Measurements from ENCODE around the gene MBNL3. TPM values are rescaled to one million over a fixed set of nuclear protein-coding genes. Genes with fewer than 3 reads are reported as not detected.

MBNL3 gene
- total RNA-seq, 1 experiment from 2014 or later: 4.6 TPM

DNA sequence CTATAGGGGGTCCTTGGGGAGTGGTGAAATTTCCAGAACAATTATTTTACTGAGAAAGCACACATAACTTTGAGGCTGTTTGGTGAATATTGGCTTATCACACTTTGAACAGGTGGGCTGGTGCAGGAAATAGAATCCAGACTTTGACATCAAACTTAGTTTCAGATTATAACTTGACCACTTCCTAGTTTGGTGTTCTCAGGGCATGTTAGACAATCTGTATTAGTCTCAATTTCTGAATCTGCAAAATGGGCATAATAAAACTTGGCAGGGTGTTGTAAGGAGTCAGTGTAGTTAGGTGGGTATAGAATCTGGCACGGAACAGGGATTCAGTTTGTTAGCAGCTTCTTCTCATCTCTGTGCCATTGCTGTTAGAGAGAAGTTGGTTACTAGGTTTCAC is 43.3 kb upstream of the MBNL3 start:
- no peak overlapping the region for H3K27ac ChIP-seq (ENCODE audit: low read depth, low read length)
- H3K9ac ChIP-seq (ENCODE audit: low read length): no peak overlapping the region
- RAD21 ChIA-PET (ENCODE audit: low non-redundant PET in 1 of 2, low total read pairs in 2 of 2, uncharacterized antibody in 2 of 2, unreplicated experiment in 2 of 2): no interaction called here
- intact Hi-C loops (cut with micrococcal nuclease): no loop called here
- no peaks in the 10 kb centered on the region for H3K27me3 ChIP-seq (ENCODE audit: insufficient read depth, low read length)
- DNase-seq (ENCODE audit: low read depth, low spot score): no peak
- ATAC-seq: no peak
- no peaks in the 10 kb centered on the region for H3K9me2 ChIP-seq (ENCODE audit: insufficient read depth)
- H2AFZ ChIP-seq (ENCODE audit: low read depth, low read length, poor library complexity, severe bottlenecking): no peak overlapping the region
- H3K4me3 ChIP-seq (replicated peaks in 1 of 2; ENCODE audit: low read depth in 1 of 2, low read length in 2 of 2): no peak overlapping the region
- no peaks in the 10 kb centered on the region for H3K79me2 ChIP-seq (ENCODE audit: insufficient read depth, low read length)
- no peak overlapping the region for H3K4me2 ChIP-seq (ENCODE audit: low read length)
- CTCF ChIA-PET: no interaction called here
- no peaks in the 10 kb centered on the region for H4K20me1 ChIP-seq (ENCODE audit: insufficient read depth)
- no peaks in the 10 kb centered on the region for H3K36me3 ChIP-seq (ENCODE audit: control insufficient read depth in 1 of 2, insufficient read depth in 2 of 2, low read length in 2 of 2)
- POLR2A ChIA-PET: no interaction called here
- no TSS peak for BruUV-seq (replicated peaks)
- no peaks in the 10 kb centered on the region; a peak in 1 of 4 replicates for H3K4me1 ChIP-seq (ENCODE audit: control insufficient read depth in 1 of 2, insufficient read depth in 2 of 2, low read length in 2 of 2)
- TF ChIP-seq EGR1 (IDR thresholded peaks at IDR 0.05; ENCODE audit: low read depth) (no peak), FOSL1 (IDR thresholded peaks at IDR 0.05; ENCODE audit: low read depth) (no peak), JUND (IDR thresholded peaks at IDR 0.05) (no peak), EZH2phosphoT487 (IDR thresholded peaks at IDR 0.05; ENCODE audit: borderline replicate concordance) (no peak), POLR2A (IDR thresholded peaks at IDR 0.05; ENCODE audit: borderline replicate concordance, extremely low read depth, insufficient read depth, insufficient read length) (no peak), CEBPB (IDR thresholded peaks at IDR 0.05; ENCODE audit: low read depth) (no peak), YY1 (IDR thresholded peaks at IDR 0.05; ENCODE audit: extremely low read depth, insufficient replicate concordance, low read depth, low read length) (no peak), SRF (IDR thresholded peaks at IDR 0.05; ENCODE audit: low read depth) (no peak), CBX3 (IDR thresholded peaks at IDR 0.05; ENCODE audit: low read depth) (no peak), SIN3A (IDR thresholded peaks at IDR 0.05; ENCODE audit: low read depth) (no peak), ELF1 (IDR thresholded peaks at IDR 0.05; ENCODE audit: borderline replicate concordance, low read depth) (no peak)
- TF ChIP-seq, protein P1, sequence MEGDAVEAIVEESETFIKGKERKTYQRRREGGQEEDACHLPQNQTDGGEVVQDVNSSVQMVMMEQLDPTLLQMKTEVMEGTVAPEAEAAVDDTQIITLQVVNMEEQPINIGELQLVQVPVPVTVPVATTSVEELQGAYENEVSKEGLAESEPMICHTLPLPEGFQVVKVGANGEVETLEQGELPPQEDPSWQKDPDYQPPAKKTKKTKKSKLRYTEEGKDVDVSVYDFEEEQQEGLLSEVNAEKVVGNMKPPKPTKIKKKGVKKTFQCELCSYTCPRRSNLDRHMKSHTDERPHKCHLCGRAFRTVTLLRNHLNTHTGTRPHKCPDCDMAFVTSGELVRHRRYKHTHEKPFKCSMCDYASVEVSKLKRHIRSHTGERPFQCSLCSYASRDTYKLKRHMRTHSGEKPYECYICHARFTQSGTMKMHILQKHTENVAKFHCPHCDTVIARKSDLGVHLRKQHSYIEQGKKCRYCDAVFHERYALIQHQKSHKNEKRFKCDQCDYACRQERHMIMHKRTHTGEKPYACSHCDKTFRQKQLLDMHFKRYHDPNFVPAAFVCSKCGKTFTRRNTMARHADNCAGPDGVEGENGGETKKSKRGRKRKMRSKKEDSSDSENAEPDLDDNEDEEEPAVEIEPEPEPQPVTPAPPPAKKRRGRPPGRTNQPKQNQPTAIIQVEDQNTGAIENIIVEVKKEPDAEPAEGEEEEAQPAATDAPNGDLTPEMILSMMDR (IDR thresholded peaks at IDR 0.05 in 2 of 3, conservative IDR thresholded peaks at IDR 0.05 in 1 of 3; ENCODE audit: borderline replicate concordance in 1 of 3, insufficient read depth in 1 of 3, low read depth in 2 of 3, low read length in 2 of 3): no peak
- TF ChIP-seq, protein P2, sequence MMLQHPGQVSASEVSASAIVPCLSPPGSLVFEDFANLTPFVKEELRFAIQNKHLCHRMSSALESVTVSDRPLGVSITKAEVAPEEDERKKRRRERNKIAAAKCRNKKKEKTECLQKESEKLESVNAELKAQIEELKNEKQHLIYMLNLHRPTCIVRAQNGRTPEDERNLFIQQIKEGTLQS (IDR thresholded peaks at IDR 0.05): no peak
- TF ChIP-seq, protein P3, sequence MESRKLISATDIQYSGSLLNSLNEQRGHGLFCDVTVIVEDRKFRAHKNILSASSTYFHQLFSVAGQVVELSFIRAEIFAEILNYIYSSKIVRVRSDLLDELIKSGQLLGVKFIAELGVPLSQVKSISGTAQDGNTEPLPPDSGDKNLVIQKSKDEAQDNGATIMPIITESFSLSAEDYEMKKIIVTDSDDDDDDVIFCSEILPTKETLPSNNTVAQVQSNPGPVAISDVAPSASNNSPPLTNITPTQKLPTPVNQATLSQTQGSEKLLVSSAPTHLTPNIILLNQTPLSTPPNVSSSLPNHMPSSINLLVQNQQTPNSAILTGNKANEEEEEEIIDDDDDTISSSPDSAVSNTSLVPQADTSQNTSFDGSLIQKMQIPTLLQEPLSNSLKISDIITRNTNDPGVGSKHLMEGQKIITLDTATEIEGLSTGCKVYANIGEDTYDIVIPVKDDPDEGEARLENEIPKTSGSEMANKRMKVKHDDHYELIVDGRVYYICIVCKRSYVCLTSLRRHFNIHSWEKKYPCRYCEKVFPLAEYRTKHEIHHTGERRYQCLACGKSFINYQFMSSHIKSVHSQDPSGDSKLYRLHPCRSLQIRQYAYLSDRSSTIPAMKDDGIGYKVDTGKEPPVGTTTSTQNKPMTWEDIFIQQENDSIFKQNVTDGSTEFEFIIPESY (IDR thresholded peaks at IDR 0.05; ENCODE audit: extremely low read depth, insufficient replicate concordance, low read length): no peak
- no peaks in the 10 kb centered on the region for H3K9me3 ChIP-seq (ENCODE audit: control insufficient read depth in 1 of 2, insufficient read depth in 1 of 2, low read depth in 1 of 2, low read length in 2 of 2)

Data from HCT116 (cell line).